GM11168 (cell line): ENCODE results near the gene AGPAT1.

ENCODE experiments used
- in situ Hi-C: fragments of 300-500 bp; cut with MboI; formaldehyde crosslinking; loops from one replicate; pipeline ENCODE4 v1.12.0; 2022; ENCODE audit warnings: low sequenced_read_pairs; ENCODE audit not compliant: unreplicated experiment

Gene AGPAT1

GRCh38 chr6:32174416-32174815 is 1.5 kb downstream of the AGPAT1 start:
- in situ Hi-C loops = no loop called here

GRCh38 chr6:32173051-32173727 is 2.7 kb downstream of the AGPAT1 start:
- in situ Hi-C loops = no loop called here

GRCh38 chr6:32171234-32171633 is 4.7 kb downstream of the AGPAT1 start:
- in situ Hi-C loops = no loop called here

- in situ Hi-C loops = no loop called here
Measured at GRCh38 chr6:32170294-32170693, 5.6 kb downstream of the AGPAT1 start.

- in situ Hi-C loops = no loop called here
Measured at GRCh38 chr6:32168807-32169591, 6.9 kb downstream of the AGPAT1 start.

- in situ Hi-C loops = no loop called here
Measured at GRCh38 chr6:32168350-32168749, 7.5 kb downstream of the AGPAT1 start.

GRCh38 chr6:32167761-32168262 is 8.1 kb downstream of the AGPAT1 start:
- in situ Hi-C loops = no loop called here

GRCh38 chr6:32167154-32167760 is 8.6 kb downstream of the AGPAT1 start:
- in situ Hi-C loops = no loop called here

GRCh38 chr6:32166411-32167061 is 9.3 kb downstream of the AGPAT1 start:
- in situ Hi-C loops = no loop called here

- in situ Hi-C loops = no loop called here
Measured at GRCh38 chr6:32164295-32164694, 11.6 kb downstream of the AGPAT1 start, which contains the start of gene EGFL8. Gene EGFL8 (plus strand): TSS chr6:32164595. CDS start chr6:32166166, 1,571 bp downstream.

GRCh38 chr6:32163559-32164258 is 12.2 kb downstream of the AGPAT1 start:
- in situ Hi-C loops = no loop called here

GRCh38 chr6:32158052-32158451 is 17.8 kb downstream of the AGPAT1 start:
- in situ Hi-C loops = no loop called here

GRCh38 chr6:32156891-32157290 is 19.0 kb downstream of the AGPAT1 start:
- in situ Hi-C loops = no loop called here

GRCh38 chr6:32154514-32155161 is 21.2 kb downstream of the AGPAT1 start:
- in situ Hi-C loops = no loop called here

GRCh38 chr6:32153564-32154513 is 22.0 kb downstream of the AGPAT1 start, which contains the start of gene PPT2:
Gene PPT2 (plus strand): TSS chr6:32154141. CDS start chr6:32154595, 454 bp downstream.
- in situ Hi-C loops = no loop called here

- in situ Hi-C loops = no loop called here
Measured at GRCh38 chr6:32152769-32153563, 22.9 kb downstream of the AGPAT1 start.
